HPDE6-E6E7 (cell line): ENCODE data around the gene UMOD.
"Not testable (repeated sequence)": the region's sequence is repeated elsewhere in the genome, so short reads cannot be mapped to it uniquely, and the experiment has no call there.

Experiments
- DNase-seq: peaks from one replicate; pipeline ENCODE4 v3.0.0; 2011; ENCODE audit warnings: missing footprints; ENCODE audit errors: extremely low spot score

The UMOD gene

DNA sequence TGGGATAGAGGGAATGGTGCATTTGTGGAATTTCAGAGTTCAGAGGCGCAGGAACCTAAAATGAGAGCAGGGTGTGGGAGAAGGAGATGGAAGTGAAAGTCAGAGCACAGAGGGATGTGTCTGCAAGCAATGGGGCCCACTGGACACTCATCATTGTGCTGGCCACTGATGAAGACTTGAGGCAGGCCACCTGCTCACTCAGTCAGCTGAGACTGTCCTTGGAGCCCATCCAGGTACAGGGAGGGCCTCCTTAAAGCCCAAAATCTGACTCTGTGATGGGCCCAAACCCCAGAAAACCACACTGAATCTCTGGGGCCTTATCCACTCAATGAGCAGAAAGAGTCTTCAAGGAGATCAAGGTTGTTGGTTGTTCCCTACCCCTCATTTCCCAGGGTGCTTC, 30.8 kb downstream of the UMOD start:
- no peak for DNase-seq

DNA sequence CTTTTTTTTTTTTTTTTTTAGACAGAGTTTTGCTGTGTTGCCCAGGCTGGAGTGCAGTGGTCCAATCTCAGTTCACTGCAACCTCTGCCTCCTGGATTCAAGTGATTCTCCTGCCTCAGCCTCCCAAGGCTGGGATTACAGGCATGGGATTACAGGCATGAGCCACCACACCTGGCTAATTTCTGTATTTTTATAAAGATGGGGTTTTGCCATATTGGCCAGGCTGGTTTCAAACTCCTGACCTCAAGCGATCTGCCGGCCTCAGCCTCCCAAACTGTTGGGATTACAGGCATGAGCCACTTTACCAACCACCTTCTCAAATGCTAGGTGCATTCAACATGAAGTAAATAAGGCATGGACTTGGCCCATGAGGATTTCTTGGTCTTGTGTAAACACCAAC, 31.5 kb downstream of the UMOD start:
- DNase-seq = not testable (repeated sequence)

DNA sequence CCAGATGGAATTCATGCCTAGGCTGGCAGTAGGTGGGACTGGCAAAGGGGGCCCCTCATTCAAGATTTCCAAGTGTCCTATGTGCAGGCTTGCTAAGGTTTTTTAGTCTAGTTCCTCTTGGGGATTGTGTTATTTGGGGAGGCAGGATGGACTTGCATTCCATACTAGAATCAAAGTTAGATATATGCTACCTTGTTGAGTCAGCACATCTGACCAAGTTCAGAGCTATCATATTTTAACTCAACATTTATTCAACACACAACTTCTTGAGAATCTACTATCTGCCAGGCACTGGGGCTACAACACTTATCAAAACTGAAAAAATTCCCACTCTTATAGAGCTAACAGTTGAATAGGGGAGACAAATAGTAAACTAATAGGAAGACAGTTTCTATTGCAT, 31.9 kb downstream of the UMOD start:
- DNase-seq = no peak

DNA sequence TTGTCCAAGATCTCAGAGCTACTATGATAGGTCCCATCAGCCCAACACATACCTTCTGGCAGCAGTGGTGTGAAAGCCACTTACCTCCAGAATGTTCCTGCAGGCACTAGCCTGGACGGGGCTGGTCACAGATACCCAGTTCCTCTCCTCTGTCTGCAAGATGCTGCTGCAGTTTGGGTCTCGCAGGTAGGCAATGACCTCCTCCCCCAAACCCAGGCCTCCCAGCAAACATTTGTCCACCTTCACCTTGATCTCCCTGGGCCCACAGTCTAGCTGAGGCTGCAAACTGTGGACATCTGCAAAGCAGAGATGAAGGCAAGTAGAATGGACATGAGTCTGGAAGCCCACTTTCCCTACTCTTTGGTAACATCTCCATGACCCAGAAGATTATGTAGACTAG, 32.3 kb downstream of the UMOD start:
- no peak for DNase-seq

DNA sequence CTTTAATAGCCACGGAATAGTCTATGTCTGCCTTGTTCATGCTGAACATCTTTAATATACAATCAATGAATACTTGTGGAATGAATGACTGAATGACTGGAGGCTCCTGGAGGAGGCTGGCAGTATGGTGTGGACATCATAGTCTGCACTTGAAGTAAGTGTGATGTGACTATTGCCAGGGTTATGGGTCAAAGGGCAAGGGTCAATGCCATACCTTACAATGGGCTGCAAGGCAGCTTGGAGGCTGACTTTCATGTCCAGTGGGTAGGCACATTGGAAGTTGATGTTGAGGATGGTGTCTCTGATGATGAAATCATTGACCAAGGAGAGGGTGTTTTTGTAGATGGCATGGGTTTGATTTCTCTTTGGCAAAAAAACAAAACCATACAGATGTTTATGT, 33.1 kb downstream of the UMOD start:
- DNase-seq = no peak

DNA sequence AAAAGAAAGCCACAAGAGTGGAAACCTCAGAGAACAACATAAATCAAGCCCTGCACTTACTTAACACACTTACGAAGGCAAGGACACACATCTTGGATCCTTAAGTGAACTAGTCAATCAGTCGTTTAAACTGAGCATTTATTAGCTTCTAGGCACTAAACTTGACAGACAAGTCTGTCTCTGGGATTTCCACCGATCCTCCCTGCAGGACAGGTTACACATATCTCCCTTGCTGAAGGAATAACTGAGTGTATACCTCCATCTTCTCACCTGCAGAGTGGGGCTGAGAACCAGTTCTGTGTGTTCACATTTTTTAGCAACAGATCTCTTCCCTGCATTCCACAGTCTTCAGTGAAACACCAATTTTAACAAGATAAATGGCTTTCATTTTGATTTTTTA, 34.1 kb downstream of the UMOD start:
- DNase-seq = no peak

DNA sequence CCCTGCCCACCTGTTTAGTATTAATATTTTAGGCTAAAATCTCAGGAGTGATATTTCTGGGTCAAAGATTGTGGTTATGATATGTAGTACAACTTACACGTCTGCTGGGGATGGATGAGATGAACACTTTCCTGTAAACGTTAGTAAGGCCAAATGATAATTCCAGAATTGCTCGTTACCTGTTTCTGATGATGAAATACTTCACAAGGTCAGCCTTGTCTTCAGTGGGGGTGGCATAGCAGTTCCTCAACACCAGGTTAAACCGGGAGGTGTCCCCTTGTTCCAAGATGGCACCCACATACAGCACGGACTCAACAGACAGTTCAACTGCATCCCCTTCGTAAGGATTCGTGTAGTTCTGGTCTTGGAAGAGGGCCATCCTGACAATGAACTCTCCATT, 34.5 kb downstream of the UMOD start:
- DNase-seq = no peak

DNA sequence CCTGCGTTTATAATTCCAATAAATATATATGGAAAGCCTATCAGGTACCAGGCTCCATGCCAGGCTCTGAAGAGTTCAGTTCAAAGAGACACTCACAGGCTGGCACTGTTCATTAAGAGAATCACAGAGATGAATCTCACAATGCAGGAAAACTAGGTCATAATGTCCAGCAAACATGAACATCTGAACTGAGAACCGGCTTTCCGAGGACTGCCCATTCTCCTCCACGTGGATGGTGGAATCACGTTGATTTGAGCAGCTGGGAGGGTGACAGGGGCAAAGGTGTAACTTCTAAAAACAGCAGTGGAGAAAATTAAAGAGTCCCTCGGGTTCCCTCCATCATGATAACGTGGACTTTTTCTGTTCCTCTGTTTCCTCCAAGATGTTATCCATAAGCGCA, 35.4 kb downstream of the UMOD start:
- no peak for DNase-seq

DNA sequence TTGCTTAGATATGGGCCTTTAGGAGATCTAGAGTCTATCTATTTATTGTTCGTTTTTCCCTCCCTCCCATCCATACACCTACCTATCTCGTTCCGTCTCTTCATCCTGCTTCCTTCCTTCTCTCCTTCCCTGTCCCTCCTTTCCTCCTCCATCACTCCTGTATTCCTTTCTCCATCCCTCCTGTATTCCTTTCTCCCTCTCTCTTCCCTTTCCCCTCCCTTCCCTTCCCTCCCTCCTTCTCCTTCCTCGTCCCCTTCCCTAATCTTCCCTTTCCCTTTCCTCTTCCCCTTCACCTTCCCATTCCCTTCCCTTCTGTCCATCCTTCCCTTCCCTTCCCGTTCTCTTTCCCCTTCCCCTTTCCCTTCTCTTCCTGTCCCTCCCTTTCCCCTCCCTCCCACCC, 35.8 kb downstream of the UMOD start:
- no peak for DNase-seq

DNA sequence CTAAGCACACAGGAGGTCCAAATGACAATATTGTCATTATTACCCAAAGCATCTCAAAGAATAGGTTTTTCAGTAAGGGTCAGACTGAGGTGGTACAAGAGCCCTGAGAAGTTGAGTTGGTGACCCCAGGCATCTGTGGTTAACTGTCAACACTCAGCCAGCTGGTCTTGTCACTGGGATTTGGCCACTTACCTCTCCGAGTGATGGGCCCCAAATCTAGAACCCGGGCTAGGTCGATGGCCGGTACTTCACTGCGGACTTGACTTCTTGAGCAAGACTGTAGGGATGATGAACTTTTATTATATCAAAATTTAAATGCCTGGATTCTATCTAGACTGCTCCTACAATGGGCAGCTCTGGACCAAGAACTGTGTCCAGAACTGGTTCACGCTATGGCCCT, 36.8 kb downstream of the UMOD start:
- DNase-seq = no peak

DNA sequence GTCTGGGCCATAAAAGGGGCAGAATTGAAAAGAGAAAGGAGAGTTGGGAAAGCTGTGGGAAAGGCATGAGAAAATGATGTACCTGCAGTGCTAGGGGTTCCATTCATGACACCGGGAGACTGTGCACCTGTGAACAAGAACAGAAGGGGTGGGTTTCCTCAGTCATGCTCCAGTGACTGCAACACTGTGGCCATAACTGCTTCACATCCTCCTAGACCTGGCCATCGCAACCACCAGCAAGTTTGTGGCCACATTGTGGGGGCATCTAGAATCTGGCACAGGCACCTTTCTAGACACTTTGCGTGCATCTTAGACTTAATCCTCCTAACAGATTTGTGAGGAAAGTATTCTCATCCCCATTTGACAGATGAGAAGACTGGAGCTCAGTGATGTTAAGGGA, 37.9 kb downstream of the UMOD start:
- no peak for DNase-seq

DNA sequence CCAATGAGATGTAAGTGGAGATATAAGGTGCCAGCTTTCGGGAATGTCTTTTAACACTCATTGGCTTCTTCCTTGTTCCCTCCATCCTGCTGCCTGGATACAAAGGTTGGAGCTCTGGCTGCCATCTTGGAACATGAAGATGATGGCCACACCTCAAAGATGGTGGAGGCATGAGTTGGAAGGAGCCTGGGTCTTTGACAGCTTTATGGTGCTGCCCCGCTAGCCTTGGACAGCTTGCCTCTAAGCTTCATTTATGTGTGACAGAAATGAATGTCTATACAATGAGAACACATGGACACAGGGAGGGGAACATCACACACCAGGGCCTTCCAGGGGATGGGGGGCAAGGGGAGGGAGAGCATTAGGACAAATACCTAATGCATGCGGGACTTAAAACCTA, 38.8 kb downstream of the UMOD start:
- DNase-seq = no peak

DNA sequence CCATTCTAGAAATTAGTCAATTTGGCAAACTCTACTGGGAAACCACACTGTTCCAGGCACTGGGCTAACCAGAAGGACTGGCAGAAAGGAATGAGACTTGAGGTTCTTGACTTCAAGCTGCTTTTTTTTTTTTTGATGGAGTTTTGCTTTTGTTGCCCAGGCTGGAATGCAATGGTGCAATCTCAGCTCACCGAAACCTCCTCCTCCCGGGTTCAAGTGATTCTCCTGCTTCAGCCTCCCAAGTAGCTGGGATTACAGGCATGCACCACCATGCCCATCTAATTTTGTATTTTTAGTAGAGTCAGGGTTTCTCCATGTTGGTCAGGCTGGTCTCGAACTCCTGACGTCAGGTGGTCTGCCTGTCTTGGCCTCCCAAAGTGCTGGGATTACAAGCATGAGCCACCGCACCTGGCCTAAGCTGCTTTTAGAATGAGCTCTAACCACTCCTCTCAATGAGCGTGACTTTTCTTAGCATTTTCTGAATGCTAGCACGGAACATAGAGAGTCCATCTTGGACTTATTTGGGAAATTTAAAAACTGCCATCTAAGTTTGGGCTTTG, 39.9 kb downstream of the UMOD start:
- DNase-seq = not testable (repeated sequence)

DNA sequence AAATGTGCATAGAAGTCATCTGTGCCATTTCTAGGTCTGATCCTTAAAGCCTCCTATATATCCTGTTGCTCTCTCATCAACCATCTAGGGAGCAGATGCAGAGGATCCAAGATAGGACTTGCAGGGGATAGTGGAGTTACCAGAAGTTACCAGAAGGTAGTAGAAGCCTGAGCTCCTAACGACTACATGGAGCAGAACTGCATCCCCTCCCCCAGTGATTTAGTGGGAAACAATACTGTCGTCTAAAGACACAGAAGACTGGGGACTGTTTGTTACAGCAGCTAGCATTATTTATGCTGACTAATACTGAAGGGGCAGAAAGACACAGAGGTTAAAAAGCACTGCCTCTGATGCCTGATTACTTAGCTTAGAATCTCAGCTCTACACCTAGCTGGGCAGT, 41.0 kb downstream of the UMOD start:
- DNase-seq = no peak

DNA sequence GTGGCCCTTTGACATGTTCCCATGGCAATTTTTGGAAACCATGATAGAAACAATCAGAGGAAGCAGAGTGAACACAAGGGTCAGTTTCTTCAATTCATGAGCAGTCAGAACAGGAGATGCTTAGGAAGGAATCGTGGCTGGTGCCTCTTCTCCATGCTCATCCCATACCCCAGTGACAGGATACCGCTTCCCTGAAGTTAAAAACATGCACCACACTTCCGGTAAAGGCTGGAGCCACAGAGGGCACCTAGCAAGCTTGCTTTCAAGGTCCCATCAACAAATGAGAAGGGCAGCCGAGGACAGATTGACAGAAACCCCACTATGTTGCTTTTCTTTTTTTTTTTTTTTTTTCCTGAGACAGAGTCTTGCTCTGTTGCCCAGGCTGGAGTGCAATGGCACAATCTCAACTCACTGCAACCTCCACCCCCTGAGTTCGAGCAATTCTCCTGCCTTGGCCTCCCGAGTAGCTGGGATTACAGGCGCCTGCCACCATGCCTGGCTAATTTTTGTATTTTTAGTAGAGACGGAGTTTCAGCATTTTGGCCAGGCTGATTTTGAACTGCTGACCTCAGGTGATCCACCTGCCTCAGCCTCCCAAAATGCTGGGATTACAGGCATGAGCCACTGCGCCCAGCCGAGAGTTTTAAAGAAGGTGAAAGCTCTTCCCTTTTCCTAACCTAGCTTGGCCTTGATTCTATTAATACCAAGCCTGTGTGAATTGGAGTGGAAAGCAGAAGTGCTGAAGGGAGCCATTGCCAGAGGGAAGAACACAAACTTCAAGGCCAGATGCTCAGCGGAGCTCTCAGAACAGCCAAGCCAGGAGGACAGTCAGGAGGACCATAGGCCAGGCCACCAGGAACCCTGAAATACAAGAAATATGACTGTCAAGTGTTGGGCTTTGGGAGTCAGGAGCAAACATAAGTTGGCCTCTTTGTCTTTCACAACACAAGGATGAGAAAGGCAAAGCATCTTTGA, 41.8 kb downstream of the UMOD start:
- no peak for DNase-seq

DNA sequence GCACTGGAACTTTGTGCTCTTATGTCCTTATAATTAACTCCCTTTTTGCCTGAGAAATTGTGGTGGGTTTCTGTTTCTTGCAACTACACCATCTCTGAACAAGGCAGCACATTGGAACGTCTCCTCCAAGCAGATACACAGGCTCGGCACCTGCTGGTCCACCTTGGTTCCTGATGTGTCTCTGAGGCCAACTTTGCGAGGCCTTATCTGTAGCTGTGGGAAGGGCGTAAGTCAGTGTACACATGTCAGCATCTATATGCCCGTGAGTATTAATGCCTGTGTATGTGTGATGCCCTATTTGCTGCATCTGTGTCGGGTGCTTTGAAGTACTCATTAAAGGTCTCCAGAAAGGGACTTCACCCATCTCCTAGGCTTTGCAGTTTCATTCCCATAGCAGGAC, 42.7 kb downstream of the UMOD start:
- DNase-seq = no peak

DNA sequence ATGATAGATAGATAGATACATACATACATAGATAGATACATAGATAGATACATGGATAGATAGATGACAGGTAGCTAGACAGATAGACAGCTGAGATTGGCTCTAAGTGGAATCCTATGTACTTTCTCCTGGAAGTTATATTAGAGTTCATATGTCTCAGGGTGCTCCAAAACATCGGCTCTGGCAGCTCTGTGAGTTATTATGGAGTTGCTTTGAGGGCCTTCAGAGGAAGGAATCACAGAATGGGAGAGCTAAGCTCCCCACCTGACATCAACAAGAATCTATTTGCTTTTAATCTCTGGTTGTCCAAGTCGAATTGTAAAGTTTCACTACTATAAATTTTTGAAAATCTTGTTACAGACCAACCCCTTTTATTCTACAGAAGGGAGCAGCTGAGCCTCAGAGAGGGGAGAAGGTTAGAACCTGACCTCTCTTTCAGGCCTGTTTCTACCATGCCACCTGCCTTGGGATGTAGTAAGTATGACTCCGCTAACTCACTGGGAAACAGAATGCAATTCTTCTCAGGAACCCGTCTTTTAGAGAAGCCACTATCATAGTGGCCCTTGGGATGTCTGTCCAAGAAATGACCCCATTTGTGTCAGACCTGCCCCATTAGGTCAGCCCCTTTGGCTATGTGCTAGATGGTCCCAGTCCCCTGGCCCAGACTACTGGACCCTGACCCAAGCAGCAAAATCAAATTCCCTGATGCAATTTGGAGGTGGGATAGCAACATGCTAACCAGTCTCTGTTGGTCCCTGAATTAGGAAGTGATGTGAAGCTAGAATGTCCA, 43.5 kb downstream of the UMOD start:
- no peak for DNase-seq

DNA sequence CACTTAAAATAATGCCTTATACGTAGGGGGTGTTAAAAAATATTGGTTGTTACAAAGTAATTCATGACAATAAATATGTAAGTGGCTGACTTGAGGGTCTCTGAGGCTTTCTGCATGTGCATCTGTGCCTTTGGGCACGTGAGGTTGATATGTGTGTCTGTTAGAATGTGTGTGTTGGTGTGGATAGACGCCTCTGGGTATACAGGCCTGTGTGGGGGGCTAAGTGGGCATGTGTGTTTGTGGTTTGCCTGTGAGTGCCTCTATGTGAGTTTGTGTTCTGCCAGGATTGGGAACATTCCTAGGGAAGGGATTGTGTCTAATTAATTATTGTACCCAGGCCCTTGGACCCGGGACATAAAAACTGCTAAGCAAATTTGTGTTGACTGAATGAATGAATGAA, 44.2 kb downstream of the UMOD start:
- DNase-seq = no peak

DNA sequence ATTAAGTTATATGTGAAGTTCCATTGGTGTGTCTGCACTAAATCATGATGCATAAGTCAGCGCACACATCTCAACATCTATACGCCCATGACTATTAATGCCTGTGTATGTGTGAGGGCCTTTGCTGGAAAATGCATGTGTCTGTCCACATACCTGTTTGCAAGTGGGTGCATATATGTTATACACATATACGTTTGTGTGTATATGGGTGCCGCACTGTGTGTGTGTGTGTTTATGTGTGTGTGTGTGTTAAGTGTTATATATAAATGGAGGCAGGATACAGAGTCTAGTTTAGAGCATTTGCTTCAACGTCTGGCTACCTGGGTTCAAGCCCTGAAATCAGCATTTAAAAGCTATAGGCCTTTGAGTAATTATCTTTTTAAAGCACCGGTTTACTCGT, 44.7 kb downstream of the UMOD start:
- no peak for DNase-seq

DNA sequence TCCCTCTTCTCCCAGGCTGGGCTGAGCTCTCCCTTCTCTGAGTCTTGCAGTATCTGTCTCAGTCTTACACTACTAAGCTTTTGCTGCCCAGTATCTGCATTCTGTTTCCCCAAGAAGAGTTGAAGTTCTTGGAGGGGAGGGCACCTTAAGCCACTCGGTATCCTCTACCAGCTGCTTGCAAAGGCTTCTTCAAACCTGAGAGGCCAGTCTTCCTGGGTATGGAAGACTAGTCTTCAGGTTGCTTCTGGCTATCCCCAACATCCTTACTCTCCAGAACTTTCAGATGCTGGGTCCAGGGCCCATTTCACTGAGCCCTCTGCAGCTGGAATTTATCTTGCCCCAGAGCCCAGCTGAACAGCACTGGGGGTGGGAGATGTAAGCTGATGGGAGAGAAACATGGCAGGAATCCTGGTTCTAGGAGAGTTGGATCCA, 45.3 kb downstream of the UMOD start:
- no peak for DNase-seq

DNA sequence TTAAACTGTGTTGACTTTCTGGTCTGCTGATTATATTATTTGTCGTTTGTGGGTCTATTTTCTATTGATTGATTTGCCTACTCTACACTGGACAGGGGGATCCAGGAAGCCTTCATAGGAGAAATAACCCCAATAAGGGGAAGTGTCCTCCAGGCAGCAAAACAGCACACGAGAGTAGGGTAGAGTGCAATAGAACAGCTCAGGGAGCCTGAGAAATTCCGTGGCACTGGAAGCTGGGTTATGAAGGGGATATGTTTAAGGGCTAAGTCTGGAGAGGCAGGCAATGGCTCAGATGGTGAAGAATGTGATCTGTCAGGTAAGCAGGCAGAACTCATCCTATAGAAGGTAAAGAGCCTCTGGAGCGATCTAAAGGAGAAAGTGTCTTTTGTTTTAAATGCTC, 46.1 kb downstream of the UMOD start:
- DNase-seq = no peak

DNA sequence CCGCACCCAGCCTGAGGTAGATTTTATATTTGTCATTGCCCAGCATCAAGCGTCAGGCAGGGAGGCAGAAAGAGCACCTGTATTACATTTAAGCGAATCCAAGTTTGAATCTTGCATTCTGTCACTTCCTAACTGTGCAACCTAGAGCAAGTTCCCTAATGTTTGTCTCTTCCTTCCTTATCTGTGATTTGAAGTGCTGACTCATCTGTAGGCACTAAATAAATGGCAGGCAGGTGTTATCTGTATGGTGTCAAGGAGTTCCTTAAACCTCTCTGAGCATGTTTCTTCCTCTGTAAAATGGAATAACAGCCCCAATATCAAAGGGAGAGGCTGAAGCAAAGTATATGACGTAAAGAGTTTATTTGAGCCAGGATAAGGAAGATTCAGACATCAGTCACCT, 49.5 kb downstream of the UMOD start:
- no peak for DNase-seq

DNA sequence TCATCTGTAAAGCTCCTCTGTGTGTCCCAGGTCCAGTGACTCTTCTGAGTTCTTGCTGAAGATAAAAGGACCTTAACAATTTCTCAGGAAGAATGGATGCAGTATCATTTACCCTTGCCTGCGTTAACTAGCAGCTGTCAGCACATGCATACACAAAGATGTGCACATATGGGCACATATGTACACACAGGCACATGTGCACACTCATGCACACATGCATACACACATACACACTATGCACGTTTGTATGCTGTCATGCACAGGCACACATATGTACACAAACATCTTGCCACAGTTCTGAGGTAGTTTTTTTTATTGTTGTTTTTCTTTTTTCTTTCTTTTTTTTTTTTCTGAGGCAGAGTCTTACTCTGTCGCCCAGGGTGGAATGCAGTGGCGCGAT, 50.1 kb downstream of the UMOD start:
- DNase-seq = no peak
